HG02610 (cell line): Measurements from ENCODE around the gene STRIP2.
A peak's percentile ranks its signal among the peaks of the same experiment; 100 is the strongest.
"Not testable (repeated sequence)": the region's sequence is repeated elsewhere in the genome, so short reads cannot be mapped to it uniquely, and the experiment has no call there.

Experiments
- ATAC-seq: cut with Tn5 transposase; IDR thresholded peaks from one replicate; pipeline ENCODE4 v1.9.1; 2021; ENCODE audit warnings: mild to moderate bottlenecking, moderate library complexity; ENCODE audit not compliant: unreplicated experiment

STRIP2 gene, protein sequence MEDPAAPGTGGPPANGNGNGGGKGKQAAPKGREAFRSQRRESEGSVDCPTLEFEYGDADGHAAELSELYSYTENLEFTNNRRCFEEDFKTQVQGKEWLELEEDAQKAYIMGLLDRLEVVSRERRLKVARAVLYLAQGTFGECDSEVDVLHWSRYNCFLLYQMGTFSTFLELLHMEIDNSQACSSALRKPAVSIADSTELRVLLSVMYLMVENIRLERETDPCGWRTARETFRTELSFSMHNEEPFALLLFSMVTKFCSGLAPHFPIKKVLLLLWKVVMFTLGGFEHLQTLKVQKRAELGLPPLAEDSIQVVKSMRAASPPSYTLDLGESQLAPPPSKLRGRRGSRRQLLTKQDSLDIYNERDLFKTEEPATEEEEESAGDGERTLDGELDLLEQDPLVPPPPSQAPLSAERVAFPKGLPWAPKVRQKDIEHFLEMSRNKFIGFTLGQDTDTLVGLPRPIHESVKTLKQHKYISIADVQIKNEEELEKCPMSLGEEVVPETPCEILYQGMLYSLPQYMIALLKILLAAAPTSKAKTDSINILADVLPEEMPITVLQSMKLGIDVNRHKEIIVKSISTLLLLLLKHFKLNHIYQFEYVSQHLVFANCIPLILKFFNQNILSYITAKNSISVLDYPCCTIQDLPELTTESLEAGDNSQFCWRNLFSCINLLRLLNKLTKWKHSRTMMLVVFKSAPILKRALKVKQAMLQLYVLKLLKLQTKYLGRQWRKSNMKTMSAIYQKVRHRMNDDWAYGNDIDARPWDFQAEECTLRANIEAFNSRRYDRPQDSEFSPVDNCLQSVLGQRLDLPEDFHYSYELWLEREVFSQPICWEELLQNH

DNA sequence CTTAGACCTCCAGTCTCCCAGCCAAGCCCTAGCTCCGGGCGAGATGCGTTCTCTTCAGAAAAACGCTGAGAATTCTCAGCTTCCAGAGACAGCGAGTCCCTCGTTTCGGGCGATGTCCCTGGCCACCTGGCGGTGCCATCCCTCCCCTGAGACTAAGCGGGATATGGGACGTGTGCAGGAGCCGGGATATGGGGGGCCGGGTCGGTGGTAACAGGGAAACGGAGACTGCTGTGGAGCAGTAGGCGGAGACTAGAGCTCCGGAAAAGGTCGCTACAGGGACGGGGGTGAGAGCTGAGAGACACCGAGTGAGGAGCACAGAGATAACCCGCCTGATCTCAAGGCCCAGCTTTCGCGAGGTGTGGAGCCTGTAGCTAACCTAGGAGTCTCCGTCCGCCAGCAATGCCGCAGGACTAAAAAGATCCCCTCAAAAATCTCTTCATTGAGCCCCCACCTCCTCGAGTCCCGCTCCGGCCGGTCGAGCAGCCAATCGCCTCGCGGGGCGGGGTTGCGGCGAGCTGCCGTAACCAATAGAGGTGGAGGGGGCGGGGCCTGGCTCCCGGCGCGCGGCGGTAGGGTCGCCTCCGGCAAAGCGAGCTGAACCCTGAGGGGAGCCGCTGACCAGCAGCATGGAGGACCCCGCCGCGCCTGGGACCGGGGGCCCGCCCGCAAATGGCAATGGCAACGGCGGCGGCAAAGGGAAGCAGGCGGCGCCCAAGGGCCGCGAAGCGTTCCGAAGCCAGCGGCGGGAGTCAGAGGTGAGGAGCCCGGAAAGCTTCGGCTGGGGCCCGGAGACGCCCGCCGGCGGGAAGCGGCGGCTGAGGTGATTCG, at the start of gene STRIP2:
STRIP2 (plus strand) TSS at position 586 of the 828 bp plus-strand sequence; CDS start at position 627, 41 bp downstream.
- peak; percentile 99 for ATAC-seq

DNA sequence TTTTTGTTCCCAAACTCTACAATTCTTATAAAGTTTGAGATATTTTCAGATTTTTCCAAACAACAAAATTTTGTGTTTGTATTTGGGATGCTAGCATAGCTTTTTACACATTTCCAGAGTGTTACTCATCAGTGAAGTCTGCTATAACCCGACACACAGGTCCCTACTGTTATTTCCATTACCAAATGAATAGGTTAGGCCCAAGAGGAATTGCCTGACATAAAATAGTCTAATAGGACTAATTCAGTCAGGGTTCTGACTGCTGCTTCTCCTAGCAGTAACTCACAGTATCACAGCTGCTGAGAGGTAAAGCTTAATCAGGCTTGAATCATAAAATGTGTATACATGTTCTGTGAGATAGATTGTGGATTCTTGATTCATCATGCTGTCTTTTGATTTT, 49.1 kb upstream of the STRIP2 start:
- ATAC-seq, result no peak

DNA sequence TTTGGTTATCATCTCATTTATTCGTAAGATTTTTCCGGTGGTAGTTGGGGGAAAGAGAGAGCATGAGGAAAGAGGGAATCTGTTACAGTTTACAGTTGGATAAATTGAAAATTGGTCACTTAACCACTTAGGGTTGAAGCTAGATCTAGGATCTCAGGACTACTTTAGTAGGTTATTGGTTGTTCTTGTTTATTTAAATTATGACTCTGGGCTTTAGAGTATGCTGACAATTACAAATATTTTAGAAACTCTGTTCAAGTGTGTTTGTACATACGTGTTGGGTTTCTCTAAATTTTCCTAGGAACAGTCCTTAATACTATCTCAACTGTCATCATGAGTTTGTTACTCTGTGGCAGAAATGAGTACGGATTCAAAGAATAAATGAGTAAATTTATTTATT, 48.6 kb upstream of the STRIP2 start:
- ATAC-seq, result no peak

DNA sequence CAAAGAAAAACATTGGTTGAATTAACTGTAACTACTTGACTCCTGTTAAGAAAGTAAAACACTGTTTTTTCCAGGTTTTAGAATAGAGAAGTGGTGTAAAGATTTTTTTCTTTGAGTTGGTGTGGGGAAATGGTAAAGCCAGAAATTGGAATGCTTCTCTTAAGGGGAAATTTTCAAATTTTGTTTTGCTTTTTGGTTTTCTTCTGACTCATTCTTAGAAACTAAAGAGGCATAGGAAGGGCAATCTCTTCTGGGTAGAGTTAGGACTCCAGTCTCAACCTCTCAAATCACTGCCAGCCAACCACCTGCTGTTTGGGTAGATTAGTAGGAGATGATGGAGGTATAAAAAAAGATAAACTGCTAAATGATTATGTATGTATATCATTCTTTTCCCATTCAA, 47.7 kb upstream of the STRIP2 start:
- no peak for ATAC-seq

DNA sequence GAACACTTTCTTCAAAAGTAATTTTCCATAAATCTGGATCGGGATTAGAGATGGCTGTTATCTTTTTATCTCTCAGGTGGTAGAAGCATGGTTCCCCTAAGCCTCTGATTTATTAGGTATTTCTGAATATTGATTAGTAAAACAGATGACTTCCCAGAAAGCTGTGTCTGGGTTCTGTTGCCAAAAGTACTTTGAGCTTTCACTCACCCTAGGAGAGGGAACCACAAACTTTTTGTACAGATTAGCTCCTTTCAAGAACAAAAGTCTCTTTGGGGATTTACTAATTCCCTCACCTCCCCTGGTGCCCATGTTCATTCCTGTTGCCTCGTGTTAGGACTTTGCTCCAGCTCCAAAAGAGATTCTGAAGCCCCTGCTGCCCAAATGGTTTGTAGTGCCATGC, 46.7 kb upstream of the STRIP2 start:
- ATAC-seq, result no peak

DNA sequence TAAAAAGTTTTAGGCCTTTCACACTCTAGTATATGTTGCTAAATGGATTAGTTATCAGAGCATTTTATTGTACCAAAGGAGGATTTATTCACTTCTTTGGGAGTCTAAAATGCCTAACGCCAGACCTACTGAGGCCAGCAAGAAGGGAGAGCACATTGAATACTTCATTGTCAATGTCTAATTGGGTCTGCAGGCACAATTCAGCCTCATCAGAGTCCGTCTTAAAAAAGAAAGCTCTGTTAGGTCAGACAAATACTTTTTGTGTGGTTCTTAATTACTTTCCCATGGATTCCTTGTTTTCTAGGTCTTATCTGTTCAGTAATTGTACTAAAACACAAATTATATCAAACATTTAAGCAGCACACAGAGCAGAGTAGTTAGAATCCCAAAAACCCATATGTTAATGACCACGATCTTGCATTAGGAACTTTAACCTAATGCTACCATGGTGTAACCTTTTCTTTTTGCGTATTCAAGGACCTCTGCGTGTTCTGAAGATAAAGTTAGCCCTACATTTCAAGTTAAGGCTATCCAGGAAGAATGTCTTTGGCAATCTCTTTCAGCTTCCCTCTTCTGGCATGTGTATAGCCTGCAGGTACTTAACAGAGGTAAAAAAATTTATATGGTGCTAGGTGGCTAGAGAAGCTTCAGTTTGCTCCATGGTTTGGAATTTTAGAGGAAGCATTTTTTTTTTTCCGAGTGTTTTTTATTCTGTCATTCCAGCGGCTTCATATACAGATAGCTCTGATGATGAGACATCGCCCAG, 45.7 kb upstream of the STRIP2 start:
- no peak for ATAC-seq

DNA sequence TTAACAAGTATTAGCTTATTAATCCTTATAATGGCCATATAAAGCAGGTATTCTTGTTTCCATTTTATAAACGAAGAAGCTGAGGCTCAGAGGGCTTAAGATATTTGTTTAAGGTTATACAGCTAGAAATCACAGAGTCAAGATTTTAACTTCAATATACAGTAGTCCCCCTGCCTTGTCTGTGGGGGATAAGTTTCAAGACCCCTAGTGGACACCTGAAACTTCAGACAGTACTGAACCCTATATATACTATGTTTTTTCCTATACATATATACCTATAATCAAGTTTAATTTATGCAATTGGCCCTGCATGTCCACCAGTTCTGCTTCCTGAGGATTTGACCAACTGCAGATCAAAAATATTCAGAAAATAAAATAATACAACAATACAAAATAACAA, 44.4 kb upstream of the STRIP2 start:
- no peak for ATAC-seq

DNA sequence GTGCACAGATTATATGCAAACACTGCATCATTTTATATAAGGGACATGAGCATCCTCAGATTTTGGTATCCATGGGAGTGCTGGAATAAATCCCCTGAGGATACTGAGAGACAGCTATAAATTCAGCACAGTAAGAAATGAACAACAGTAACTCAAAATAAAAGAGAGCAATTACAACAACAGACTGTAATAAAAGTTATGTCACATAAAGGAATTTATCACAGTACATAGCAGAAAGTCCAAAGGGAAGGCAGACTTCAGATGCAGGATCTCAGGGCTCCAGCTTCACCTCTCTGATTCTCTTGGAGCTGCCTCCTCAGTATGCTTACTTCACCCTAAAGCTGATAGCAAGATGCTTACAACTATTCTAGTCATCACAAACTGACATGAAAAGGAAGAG, 43.9 kb upstream of the STRIP2 start:
- no peak for ATAC-seq

DNA sequence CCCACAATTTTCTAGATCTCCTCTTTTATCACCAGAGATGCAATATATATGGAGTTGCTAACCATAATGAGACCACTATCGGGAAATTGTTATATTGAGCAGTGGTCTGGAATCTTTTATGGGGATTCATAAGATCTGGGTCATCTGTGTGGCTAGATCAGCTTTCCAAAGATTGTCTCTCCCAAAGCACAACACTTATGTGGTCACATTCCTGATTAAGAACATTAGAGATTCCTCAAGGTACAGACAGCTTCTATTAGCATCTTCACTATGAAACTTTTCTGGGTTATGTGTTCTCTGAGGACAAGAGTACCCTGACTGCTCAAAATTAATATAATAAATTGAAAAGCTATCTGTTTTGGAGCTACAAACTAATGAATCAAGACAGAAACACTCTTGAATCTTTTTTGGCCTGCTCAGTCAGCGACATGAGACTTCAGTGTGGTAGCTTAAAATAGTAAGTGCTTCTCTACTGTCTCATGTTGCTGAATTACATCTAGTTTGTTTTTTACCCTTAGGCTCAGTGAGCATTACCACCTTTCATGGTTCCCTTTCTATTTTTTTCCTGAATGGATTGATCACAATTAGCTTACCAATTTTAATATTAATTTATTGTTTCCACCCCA, 42.6 kb upstream of the STRIP2 start:
- ATAC-seq, result no peak

DNA sequence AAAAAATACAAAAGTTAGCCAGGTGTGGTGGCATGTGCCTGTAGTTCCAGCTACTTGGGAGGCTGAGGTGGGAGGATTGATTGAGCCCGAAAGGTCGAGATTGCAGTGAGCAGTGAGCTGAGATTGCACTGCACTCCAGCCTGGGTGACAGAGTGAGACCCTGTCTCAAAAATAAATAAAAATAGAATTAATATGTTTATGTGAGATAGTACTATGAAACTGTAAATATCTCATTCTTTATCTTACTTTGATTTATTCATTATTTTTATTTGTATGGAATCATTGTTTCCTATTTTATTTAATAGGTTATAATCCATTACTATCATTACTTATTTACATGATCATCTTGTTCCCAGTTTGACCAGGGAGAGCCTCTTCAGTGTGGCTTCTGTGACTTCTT, 41.0 kb upstream of the STRIP2 start:
- no peak for ATAC-seq

DNA sequence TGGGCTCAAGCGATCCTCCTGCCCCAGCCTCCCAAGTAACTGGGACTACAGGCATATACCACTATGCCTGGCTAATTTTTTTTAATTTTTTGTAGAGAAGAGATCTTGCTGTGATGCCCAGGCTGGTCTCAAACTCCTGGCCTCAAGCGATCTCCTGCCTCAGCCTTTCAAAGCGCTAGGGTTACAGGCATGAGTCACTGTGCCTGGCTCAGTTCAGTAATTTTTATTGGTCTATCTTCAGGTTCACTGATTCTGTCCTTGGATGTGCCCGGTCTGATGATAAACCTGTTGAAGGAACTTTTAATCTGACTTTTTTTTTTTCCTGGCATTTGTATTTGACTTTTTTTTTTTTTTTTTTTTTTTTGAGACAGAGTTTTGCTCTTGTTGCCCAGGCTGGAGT, 40.1 kb upstream of the STRIP2 start:
- ATAC-seq, result no peak

DNA sequence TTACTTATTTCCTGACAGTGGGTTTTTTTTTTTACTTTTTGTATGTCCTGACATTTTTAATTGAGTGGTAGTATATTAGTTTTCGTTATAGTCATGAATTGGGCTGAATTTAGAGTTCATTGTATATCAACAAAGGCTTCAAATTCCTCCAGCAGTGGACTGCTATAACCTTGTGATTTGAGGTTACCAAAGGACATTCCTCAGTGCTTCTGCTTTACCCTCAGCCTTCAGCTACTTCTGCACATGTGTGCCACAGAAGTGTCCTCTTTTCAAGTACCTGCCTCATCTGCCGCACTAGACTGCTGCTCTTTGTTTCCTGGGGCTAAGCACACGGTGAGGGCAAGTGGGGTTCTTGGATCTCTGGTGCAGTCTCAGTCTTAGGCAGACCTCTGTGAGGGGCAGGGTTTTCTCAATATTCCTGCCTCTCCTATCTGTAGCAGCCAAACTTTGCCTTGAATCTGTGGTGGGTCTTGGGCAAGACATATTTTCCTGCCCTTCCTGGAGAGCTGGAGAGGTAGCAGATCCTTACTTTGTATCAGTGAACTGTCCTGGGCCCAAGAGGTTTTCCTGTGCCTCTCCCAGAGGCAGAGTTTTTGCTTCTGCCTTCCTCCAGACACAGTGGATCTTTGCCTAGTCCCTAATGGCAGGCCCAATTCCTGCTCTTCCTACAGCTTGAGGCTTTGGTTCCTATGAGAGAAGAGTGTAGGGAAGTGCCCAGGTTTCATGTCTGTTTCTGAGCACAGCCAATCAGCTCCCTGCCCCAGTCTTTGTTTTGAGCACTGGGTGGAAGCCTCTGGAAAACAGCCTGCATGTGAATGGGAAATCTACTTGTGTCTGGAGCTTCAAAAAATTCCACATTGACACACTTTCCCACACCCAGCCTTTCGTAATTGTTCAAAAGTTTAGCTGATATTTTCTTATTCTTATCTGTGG, 39.0 kb upstream of the STRIP2 start:
- no peak for ATAC-seq

DNA sequence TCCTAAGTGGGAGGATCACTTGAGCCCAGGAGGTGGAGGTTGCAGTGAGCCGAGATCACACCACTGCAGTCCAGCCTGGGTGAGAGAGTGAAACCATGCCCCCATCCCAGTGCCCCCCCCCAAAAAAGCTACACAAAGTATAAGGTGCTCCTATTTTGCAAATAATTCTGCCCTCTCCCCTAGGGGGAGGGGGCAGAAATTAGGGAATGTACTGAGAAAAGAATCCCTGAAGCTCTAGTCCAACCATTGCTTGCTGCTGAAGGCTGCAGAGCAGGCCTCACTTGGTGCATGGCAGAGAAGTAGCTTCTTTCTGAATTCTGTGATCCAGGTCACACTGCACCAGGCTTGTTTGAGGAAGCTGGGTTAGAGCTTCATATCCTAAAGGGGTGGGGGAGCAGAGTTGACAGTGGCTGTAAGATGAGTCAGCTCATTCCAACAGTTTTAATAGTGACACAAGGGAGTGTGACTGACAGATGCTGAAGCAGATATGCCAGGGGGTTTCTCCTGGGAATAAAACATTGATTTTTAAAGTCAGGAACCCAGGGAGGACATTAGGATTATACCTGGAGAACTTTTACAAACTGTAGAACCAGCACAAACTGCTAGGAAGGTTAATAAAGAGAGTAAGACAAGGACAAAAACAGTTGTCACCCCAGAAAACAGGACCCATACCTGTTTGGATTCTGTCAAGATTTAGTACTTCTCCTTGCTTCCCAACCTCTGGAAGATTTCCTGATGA, 32.8 kb upstream of the STRIP2 start:
- ATAC-seq, result no peak

DNA sequence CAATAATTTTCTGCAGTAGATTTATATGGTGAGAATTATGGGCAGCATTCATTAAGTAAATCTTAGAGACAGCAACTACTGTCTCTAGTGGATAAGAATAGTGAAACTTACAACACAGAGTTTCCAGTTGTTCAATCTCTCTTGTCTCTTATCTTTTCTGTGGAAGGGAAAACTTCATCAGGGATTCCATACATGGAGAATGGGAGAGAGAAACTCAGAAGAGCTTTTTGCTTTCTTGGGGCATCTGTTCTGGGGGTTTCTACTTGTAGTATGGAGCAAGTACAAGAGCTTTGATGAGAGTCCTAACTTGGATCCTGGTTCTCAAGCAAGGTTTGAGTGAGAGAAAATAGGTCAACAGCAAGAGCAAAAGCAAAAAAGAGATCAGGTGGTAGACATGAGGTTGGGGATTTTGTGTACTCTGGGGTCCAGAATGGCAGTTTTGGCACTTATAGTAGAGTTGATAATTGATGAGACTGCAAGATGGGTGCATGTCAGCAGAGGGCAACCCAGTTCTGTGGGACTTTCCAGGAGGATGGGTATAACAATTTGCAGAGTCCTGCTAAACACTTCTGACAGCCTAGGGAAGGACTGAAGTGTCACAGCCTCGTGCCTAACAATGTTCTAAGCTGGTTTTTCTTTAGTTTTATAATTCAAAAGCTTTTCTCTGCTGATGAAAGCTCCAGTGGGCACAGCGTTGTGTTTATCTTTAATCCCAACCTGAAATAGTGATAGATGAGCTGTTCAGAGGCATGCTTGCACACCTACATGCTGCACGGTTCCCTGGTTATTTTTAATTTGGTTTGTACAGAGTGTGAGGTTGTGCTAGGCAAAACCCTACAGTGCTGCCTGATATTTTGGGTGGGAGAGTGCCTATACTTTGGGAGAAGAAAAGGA, 32.0 kb upstream of the STRIP2 start:
- peak; percentile 57 for ATAC-seq

DNA sequence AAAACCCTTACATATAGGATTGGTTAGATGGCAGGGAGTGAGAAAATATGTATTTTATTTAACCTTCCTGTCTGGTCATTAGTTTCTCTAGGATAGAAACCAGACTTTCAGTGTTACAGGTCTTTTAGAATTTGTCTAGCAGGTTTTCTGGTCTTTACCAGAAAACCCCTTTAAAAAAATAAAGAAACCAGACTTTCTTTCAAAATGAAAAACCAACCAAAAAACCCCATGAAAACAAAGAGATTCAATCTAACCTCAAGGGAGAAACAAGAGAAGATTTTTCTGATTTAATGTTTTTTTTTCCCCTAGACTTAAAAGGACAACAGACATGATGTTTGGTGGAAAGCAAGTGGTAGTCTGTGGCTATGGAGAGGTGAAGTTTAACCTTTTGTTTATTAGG, 28.7 kb upstream of the STRIP2 start:
- no peak for ATAC-seq

DNA sequence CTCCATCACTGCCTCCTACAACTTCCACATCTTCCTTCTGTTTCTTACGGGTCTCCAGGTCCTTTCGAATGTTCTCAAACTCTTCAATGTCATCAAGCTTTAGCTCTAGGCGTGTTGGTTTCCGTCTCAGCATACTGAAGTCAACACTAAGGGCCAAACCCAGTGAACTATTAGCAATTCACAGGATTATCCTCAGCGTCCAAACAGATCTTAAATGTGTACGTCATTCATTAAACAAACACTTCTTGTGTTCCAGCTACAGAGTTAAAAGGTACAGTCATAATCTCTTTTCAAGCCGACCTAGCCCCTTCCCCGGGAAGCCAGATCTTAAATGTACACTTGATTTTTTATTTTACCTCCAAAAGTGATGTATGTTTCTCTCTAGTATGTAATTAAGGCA, 24.0 kb upstream of the STRIP2 start:
- not testable (repeated sequence) for ATAC-seq

DNA sequence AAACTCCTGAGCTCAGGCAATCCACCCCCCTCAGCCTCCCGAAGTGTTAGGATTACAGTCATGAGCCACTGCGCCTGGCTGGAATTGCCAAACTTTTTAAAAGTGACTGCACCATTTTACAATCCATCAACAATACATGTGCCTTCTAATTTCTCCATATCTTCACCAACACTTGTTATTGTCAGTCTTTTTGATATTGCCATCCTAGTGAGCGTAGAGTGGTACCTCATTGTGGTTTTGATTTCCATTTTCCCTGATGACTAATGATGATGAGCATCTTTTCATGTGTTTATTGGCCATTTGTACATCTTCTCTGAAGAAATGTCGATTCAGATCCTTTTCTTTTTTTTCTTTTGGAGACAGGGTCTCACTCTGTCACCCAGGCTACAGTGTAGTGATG, 21.7 kb upstream of the STRIP2 start:
- ATAC-seq, result no peak
